K562 (cell line): ENCODE results near the gene MCMBP. TPM values are rescaled to one million over a fixed set of nuclear protein-coding genes. Genes with fewer than 3 reads are reported as not detected.

Experiments
- ARHGAP35 ChIP-seq: fragments of 450-650 bp; IDR thresholded peaks from 2 replicates; pipeline ENCODE4 v1.6.1; 2018; ENCODE audit not compliant: partially characterized antibody
- BRCA1 ChIP-seq, 2 experiments: fragments of 450-650 bp in 1 of 2; sonication (generic) in 1 of 2; formaldehyde crosslinking in 1 of 2; IDR thresholded peaks; 2 replicates each; pipeline versions ENCODE4 v1.5.0 to v1.6.1; 2017 to 2020; ENCODE audit warnings: mild to moderate bottlenecking in 1 of 2, missing genetic modification reagents in 1 of 2
- CXXC5 ChIP-seq: fragments of 250-450 bp; sonication (Bioruptor Pico); IDR thresholded peaks from 2 replicates; pipeline ENCODE4 v1.8.0; 2022; ENCODE audit warnings: inconsistent platforms, mild to moderate bottlenecking, moderate library complexity
- EHMT2 ChIP-seq: fragments of 450-650 bp; IDR thresholded peaks from 2 replicates; pipeline ENCODE4 v1.6.1; 2018; ENCODE audit warnings: antibody characterized with exemption
- ILF3 ChIP-seq: fragments of 450-650 bp; IDR thresholded peaks from 2 replicates; pipeline ENCODE4 v1.6.1; 2018; ENCODE audit warnings: antibody characterized with exemption, mild to moderate bottlenecking, moderate library complexity, borderline replicate concordance
- KLF13 ChIP-seq: fragments of 450-650 bp; IDR thresholded peaks from 2 replicates; pipeline ENCODE4 v1.6.1; 2016; ENCODE audit warnings: missing genetic modification characterization, low read depth, mild to moderate bottlenecking, missing compliant biosample characterization, moderate library complexity, borderline replicate concordance
- MAFG ChIP-seq: fragments of 450-650 bp; conservative IDR thresholded peaks from 2 replicates; pipeline ENCODE4 v1.6.1; 2016; ENCODE audit warnings: missing genetic modification characterization, missing compliant biosample characterization
- MBD2 ChIP-seq: sonication (generic); IDR thresholded peaks from 2 replicates; pipeline ENCODE4 v1.6.1; 2016; ENCODE audit warnings: low read depth, borderline replicate concordance
- MCM2 ChIP-seq: fragments of 450-650 bp; IDR thresholded peaks from 2 replicates; pipeline ENCODE4 v1.6.1; 2017; ENCODE audit warnings: low read depth, mild to moderate bottlenecking
- MEF2D ChIP-seq: conservative IDR thresholded peaks from 2 replicates; pipeline ENCODE4 v1.6.1; 2016; ENCODE audit warnings: low read depth, missing genetic modification characterization, missing compliant biosample characterization
- NFRKB ChIP-seq: fragments of 450-650 bp; IDR thresholded peaks from 2 replicates; pipeline ENCODE4 v1.6.1; 2016; ENCODE audit warnings: low read depth
- RAD21 ChIP-seq, 2 experiments: fragments of 250-450 bp in 1 of 2; fragments of 450-650 bp in 1 of 2; sonication (Bioruptor Pico) in 1 of 2; formaldehyde crosslinking in 1 of 2; IDR thresholded peaks in 1 of 2; conservative IDR thresholded peaks in 1 of 2; 2 replicates each; pipeline versions ENCODE4 v1.4.0 to v1.8.0; 2020 to 2022; ENCODE audit warnings: mild to moderate bottlenecking in 2 of 2, moderate library complexity in 1 of 2
- REST ChIP-seq, 2 experiments: fragments of 450-650 bp; formaldehyde crosslinking in 1 of 2; IDR thresholded peaks; 2 replicates each; pipeline versions ENCODE4 v1.4.0 to v1.6.1; 2014 to 2020; ENCODE audit warnings: mild to moderate bottlenecking in 2 of 2, borderline replicate concordance in 1 of 2, low read depth in 1 of 2
- SMAD4 ChIP-seq: fragments of 250-450 bp; sonication (Bioruptor Pico); conservative IDR thresholded peaks from 2 replicates; pipeline ENCODE4 v1.8.0; 2021; ENCODE audit warnings: inconsistent platforms, mild to moderate bottlenecking, moderate library complexity
- SMARCA5 ChIP-seq: fragments of 450-650 bp; IDR thresholded peaks from 2 replicates; pipeline ENCODE4 v1.6.1; 2016
- SRSF1 ChIP-seq: fragments of 200-400 bp; formaldehyde crosslinking; IDR thresholded peaks from 2 replicates; pipeline ENCODE4 v1.6.1; 2017; ENCODE audit warnings: mild to moderate bottlenecking, low read depth, low read length, moderate library complexity
- USF2 ChIP-seq: sonication (generic); formaldehyde crosslinking; IDR thresholded peaks from 2 replicates; pipeline ENCODE4 v1.5.0; 2020; ENCODE audit warnings: missing genetic modification reagents
- ZNF507 ChIP-seq: conservative IDR thresholded peaks from 2 replicates; pipeline ENCODE4 v1.6.1; 2017; ENCODE audit warnings: missing genetic modification characterization, missing compliant biosample characterization
- ZNF551 ChIP-seq: fragments of 250-450 bp; sonication (Bioruptor Pico); IDR thresholded peaks from 2 replicates; pipeline ENCODE4 v1.5.0; 2021; ENCODE audit warnings: mild to moderate bottlenecking, moderate library complexity
- polyA plus RNA-seq, 8 experiments: library from polyadenylated mRNA; depleted of rRNA in 4 of 8; stranded (reverse) in 5 of 8; unstranded in 3 of 8; fragments of >200 nt; fragmentation: Nextera tagmentation in 2 of 8; fragmentation: Illumina TruSeq in 1 of 8; extraction: Ambion mirVana in 2 of 8; extraction: Trizol in 1 of 8; gene quantifications; 2 replicates each; pipeline versions ENCODE4 v1.2.1 to v1.2.3, GENCODE V29; 2011 to 2014; ENCODE audit warnings: inconsistent platforms in 1 of 8, missing spikeins in 1 of 8
- total RNA-seq, 7 experiments: library from RNA; depleted of rRNA in 6 of 7; stranded (reverse); fragments of >200 nt in 6 of 7; fragmentation: Illumina TruSeq in 2 of 7; extraction: Trizol in 2 of 7; gene quantifications; 2 replicates each; pipeline versions ENCODE4 v1.2.1 to v1.2.3, GENCODE V29; 2011 to 2021; ENCODE audit warnings: low replicate concordance in 1 of 7

Gene MCMBP
- total and polyA plus RNA-seq, 9 of the 15 experiments (the other 6 are each of a cell fraction or from before 2014, with no cell fraction given) = 11.2 to 74.3 (median 50.5) TPM

- TF ChIP-seq ILF3 = no peak
- no peak for TF ChIP-seq ARHGAP35
- no peak for TF ChIP-seq NFRKB
- no peak for TF ChIP-seq SMAD4 (CRISPR knock-in tag)
- no peak for TF ChIP-seq MEF2D (tag)
- TF ChIP-seq USF2 (CRISPR knock-in tag) = no peak
- TF ChIP-seq ZNF551 = no peak
- no peak for TF ChIP-seq BRCA1 (IDR thresholded peaks at IDR 0.05)
- TF ChIP-seq BRCA1 (CRISPR knock-in tag; IDR thresholded peaks at IDR 0.05) = no peak
- no peak for TF ChIP-seq ZNF507 (tag)
- TF ChIP-seq MAFG (tag) = peak; percentile 58; the same call in 1 of the 2 replicates
- no peak for TF ChIP-seq SRSF1
- TF ChIP-seq EHMT2 = no peak
- TF ChIP-seq REST (IDR thresholded peaks at IDR 0.05; ENCODE audit: borderline replicate concordance) = peak; percentile 62
- TF ChIP-seq REST (CRISPR knock-in tag; IDR thresholded peaks at IDR 0.05; ENCODE audit: low read depth) = no peak
- TF ChIP-seq KLF13 (tag) = no peak
- TF ChIP-seq MCM2 = no peak
- peak; percentile 75 to 80 for TF ChIP-seq RAD21 (CRISPR knock-in tag; conservative IDR thresholded peaks at IDR 0.05 in 1 of 2, IDR thresholded peaks at IDR 0.05 in 1 of 2)
- no peak for TF ChIP-seq SMARCA5
- no peak for TF ChIP-seq MBD2
- no peak for TF ChIP-seq CXXC5 (CRISPR knock-in tag)
Measured at GRCh38 chr10:119859420-119860258, 13.0 kb downstream of the MCMBP start (continued).
